WTC11 (cell line): Measurements from ENCODE around the gene CBX5.

Experiments
- CTCF ChIP-seq: fragments of 200-600 bp; IDR thresholded peaks from 2 replicates; pipeline ENCODE4 v1.8.0; 2022; ENCODE audit warnings: antibody characterized with exemption
- E2F4 ChIP-seq: sonication (generic); formaldehyde crosslinking; IDR thresholded peaks from 2 replicates; pipeline ENCODE4 v1.8.1; 2022; ENCODE audit warnings: low read depth, mild to moderate bottlenecking, moderate library complexity, missing genetic modification reagents, borderline replicate concordance
- ZNF263 ChIP-seq: sonication (generic); formaldehyde crosslinking; IDR thresholded peaks from 2 replicates; pipeline ENCODE4 v1.8.1; 2022; ENCODE audit warnings: low read depth, mild to moderate bottlenecking, moderate library complexity, missing genetic modification reagents

- TF ChIP-seq CTCF = no peak
- TF ChIP-seq ZNF263 = no peak
- TF ChIP-seq E2F4 (CRISPR knock-in tag) = no peak
These were observed 41.4 kb upstream of the CBX5 start for GRCh38 chr12:54321363-54321762.
